GM12892 (cell line): ENCODE results near the gene IL18BP.

ENCODE experiments used
- DNase-seq: peaks from one replicate; pipeline ENCODE4 v3.0.0; 2011; ENCODE audit not compliant: insufficient read length
- FAIRE-seq: peaks from 2 replicates; lab custom pipeline; 2011; peaks lifted over from hg19 to GRCh38; lab: Jason Lieb, UNC
- POLR2A ChIP-seq: IDR thresholded peaks from 2 replicates; pipeline ENCODE4 v1.6.1; 2011; ENCODE audit warnings: low read depth, low read length, control low read depth
- POLR2AphosphoS5 ChIP-seq: IDR thresholded peaks from 2 replicates; pipeline ENCODE4 v1.6.1; 2011; ENCODE audit warnings: low read depth, low read length, control low read depth
- TAF1 ChIP-seq: IDR thresholded peaks from 2 replicates; pipeline ENCODE4 v1.6.1; 2011; ENCODE audit warnings: low read depth, mild to moderate bottlenecking, control low read depth, low read length, borderline replicate concordance

Gene IL18BP

DNA sequence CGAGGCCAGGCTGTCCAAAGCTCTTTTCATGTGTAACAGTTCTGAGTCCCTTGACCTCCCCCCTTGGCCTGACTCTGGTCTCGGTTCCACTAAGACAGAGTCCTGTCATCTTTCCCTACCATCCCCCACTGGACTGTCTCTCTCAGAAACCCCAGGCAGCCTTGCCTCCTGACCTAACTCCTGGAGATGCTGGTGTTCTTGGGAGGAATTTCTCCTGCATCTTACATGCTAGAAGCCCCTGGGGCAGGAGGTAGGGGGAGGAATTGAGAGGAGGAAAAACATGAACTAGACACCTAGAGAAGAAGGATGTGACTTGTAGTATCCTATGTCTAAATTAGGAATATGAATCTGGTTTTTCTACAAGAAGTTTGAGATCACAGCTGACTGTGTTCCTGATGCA is 648 bp upstream of the IL18BP start:
- TF ChIP-seq POLR2A (no peak), POLR2AphosphoS5 (no peak), TAF1 (no peak)
- FAIRE-seq (no peak), DNase-seq (no peak)

DNA sequence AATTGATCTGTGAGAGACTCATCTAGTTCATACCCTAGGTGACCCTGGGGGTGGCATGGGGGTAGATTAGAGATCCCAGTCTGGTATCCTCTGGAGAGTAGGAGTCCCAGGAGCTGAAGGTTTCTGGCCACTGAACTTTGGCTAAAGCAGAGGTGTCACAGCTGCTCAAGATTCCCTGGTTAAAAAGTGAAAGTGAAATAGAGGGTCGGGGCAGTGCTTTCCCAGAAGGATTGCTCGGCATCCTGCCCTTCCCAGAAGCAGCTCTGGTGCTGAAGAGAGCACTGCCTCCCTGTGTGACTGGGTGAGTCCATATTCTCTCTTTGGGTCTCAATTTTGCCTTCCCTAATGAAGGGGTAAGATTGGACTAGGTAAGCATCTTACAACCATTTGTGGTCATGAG is 653 bp downstream of the IL18BP start:
- FAIRE-seq: no peak
- TF ChIP-seq POLR2A (no peak), POLR2AphosphoS5 (no peak), TAF1 (no peak)
- DNase-seq: no peak

DNA sequence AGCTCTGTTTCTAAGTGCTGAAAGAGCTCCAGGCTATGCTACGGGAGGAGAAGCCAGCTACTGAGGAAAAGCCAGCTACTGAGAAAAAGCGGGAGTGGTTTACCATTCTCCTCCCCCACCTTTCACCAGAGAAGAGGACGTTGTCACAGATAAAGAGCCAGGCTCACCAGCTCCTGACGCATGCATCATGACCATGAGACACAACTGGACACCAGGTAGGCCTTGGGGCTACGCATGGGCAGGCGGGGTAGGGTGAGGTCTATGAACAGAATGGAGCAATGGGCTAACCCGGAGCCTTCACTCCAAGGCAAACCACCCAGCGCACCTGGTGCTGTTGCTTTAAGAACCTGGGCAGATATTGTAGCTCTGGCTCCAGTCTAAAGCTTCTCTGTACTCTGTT is 1.1 kb downstream of the IL18BP start:
- FAIRE-seq (no peak), DNase-seq (no peak)
- TF ChIP-seq POLR2A: no peak
- no peak for TF ChIP-seq POLR2AphosphoS5
- TF ChIP-seq TAF1: no peak

DNA sequence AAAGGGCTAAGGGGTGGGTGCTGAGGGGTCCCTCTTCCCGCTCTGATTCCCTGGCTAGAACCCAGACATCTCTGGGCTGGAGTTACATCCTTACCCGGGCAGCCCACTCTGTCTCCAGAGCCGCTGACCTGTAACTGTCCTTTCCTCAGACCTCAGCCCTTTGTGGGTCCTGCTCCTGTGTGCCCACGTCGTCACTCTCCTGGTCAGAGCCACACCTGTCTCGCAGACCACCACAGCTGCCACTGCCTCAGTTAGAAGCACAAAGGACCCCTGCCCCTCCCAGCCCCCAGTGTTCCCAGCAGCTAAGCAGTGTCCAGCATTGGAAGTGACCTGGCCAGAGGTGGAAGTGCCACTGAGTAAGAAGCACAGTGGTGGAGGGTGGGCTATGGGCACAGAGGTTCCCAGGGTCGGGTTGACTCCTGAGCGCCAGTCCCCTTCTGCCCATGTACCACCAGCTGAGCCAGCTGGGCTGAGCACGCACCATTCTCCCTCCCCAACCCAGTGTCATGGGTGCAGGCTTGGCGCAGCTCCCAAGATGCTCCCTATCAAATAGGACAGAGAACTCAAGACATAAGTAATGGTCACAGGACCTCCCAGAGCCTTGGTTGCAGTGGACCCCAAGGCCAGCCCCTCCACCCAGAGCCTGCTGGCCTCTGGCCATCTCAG is 1.6 kb downstream of the IL18BP start:
- DNase-seq (no peak), FAIRE-seq (no peak)
- TF ChIP-seq TAF1 (no peak), POLR2A (0 out of 2 replicates have a peak, but pooled peaks have one; percentile 12)

DNA sequence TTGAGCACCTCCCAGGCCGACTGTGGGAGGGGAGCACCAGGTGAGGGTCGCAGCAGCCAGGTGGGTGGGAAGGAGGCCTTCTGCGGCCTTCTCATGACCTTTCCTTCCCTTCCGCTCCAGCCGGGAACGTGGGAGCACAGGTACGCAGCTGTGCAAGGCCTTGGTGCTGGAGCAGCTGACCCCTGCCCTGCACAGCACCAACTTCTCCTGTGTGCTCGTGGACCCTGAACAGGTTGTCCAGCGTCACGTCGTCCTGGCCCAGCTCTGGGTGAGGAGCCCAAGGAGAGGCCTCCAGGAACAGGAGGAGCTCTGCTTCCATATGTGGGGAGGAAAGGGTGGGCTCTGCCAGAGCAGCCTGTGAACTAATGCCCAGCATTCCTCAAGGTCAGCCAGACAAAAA is 2.6 kb downstream of the IL18BP start:
- FAIRE-seq: no peak
- DNase-seq: no peak
- TF ChIP-seq POLR2AphosphoS5: no peak

DNA sequence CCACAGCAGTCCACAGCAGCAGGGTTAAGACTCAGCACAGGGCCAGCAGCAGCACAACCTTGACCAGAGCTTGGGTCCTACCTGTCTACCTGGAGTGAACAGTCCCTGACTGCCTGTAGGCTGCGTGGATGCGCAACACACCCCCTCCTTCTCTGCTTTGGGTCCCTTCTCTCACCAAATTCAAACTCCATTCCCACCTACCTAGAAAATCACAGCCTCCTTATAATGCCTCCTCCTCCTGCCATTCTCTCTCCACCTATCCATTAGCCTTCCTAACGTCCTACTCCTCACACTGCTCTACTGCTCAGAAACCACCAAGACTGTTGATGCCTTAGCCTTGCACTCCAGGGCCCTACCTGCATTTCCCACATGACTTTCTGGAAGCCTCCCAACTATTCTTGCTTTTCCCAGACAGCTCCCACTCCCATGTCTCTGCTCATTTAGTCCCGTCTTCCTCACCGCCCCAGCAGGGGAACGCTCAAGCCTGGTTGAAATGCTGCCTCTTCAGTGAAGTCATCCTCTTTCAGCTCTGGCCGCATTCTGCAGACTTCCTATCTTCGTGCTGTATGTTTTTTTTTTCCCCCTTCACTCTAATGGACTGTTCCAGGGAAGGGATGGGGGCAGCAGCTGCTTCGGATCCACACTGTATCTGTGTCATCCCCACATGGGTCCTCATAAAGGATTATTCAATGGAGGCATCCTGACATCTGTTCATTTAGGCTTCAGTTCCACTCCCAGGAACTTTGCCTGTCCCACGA is 3.3 kb downstream of the IL18BP start:
- FAIRE-seq (no peak), DNase-seq (no peak)
- TF ChIP-seq POLR2AphosphoS5 (peak; percentile 65), TAF1 (no peak)

DNA sequence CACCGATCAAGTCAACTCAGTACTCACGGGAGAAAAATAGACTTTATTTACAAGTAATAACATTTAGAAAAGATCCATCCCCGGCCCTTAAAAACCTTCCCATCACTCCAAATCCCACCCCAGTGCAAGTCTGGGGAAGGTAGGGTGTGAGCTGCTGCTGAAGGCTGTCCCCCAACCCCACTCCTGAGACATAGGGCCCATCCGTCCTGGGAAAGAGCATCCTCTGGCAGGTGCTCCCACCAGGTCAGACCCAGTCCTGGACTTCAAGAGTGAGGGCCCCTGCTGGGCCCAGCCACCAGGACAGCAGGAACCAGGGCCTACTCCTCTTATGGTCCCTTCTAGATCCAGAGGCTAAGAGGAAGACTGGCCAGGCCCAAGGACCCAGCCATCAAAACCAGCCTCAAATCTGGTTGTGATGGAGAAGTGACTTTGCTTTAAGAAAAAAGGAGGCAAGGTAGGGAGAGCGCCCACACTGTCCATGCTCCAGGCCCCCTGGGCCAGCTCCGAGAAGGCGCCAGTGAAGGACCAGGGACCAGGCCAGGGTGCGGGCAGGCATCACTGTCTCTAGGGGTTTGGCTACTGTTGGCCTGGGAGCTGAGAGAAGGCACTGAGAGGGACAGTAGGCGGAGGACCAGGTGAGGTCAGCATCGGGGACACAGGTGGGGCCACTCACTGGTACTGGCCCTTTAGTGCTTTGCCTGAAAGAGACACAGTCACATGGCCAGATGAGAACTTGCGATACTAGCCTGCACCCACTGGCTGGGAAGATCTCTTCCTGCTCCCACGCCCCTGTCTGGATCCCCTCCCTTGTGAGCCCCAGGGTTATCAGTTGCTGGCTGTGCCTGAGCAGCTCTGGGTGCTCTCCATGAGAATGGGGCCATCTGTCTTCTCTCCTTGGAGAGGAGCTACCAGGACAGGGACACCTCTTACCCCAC is 4.4 kb downstream of the IL18BP start:
- TF ChIP-seq POLR2AphosphoS5 (peak; percentile 66), POLR2A (no peak; the same call in 1 of the 2 replicates), TAF1 (no peak)
- FAIRE-seq (no peak), DNase-seq (no peak)

DNA sequence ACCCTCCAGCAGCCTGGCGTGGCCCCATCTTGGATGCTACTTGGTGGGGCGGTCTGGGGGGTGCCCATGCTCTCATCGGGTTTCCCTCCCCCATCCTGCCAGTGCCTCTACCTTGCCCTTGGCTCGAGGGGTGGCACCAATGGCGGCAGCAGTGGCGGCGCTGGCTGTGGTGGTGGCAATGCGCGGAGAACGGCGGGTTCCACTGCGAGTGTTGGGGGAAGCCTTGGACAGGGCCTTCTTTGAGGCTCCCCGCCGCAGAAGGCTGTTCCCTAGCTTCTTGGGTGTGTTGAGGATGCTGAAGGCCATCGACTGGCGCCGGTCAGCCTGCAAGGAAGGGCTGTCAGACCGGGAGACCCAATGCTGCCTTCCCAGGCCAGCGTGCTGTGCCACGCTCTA is 5.1 kb downstream of the IL18BP start:
- TF ChIP-seq POLR2AphosphoS5 (no peak), POLR2A (no peak), TAF1 (no peak)
- DNase-seq: no peak
- no peak for FAIRE-seq

DNA sequence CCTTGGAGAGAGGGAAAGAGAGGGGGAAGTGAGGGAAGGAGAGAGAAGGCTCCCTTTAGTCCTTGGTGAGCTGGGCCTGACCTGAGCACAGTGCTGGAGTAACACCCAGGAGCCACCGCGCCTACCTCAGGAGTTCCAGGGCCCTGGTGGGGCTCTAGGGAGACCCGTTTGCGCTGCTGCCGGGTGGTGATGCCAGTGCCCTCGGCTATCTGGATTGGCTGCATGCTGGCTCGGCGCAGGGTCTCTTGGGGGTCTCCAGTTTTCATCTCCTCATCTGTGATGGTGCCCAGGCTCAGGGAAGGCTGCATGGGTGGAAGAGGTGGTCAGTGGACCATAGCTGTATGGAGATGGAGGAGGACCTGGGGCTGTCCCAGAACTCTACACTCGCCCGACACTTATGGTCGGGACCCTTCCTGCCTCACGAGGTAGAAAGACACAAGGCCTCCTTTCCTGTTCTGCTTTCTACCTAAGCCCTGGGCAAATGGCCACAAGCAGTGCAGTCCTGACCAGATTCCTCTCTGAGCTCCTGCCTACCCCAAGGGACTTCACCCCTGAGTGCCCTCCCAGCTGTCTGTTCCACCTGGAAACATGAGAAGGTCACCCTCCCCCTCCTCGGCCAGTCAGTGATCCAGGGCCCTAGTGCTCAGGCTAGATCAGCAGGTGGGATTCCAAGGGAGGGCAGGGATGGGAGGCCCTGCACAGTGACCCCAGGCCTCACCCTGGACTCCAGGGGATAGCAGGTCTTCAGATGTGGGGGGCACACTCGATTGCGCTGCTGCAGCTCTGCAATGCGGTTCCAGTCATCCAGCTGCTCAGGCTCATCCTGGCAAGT is 6.0 kb downstream of the IL18BP start:
- DNase-seq (no peak), FAIRE-seq (no peak)
- TF ChIP-seq TAF1 (no peak), POLR2AphosphoS5 (no peak), POLR2A (no peak)

DNA sequence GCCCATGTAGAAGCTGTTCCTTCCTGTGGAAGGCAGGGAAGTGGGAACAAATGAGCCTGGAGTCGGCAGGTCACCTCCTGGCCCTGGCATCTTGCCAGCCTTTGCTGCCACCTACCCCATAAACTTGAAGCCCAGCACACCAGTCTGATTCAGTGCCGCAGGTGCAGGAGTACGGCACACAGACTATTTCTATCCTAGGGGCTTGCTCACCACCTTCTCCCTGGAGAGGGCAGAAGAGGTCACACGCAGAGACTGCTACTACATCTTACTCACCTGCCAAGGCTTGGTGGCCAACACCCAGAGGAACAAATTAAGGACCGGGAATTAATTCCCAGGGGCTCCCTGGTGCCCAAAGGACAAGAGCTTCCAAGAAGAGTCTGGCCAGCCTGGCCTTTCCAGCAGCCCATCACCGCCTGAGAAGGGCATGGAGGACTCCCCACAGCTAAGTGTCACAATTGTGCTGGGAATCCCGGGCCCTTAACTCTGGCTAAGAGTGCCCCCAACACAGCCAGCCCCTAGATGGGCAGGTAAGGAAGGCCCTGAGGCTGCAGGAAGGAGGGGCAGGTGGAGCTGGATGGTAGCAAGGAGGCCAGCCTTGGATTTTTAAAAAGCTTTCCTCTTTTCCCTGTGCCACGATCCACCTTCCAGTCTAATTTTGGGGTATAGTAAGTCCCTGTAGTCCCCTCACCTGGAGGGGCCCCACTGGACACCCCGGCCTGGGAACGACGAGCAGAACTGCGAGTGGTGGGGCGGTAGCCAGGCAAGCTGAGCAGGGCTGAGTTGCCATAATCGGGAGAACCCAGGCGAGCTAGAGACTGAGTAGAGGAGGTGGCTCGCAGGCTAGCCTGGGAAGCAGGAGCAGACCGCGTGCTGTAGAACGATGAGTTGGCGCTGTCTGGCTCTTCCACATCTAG is 6.9 kb downstream of the IL18BP start:
- TF ChIP-seq POLR2AphosphoS5 (0 out of 2 replicates have a peak, but pooled peaks have one; percentile 27), TAF1 (no peak), POLR2A (no peak)
- DNase-seq (no peak), FAIRE-seq (no peak)
